Germinal center (tissue), 1 donor: ENCODE results near the gene CSTA.

Experiments used
- DNase-seq: peaks from one replicate; pipeline ENCODE4 v3.0.0; 2012; ENCODE audit warnings: mixed read lengths, low spot score

The CSTA gene

GRCh38 chr3:122324871-122325323 is at the start of gene CSTA:
CSTA (plus strand) TSS chr3:122325248; CDS start chr3:122325293, 45 bp downstream.
- DNase-seq, result no peak

- DNase-seq, result no peak
Measured at GRCh38 chr3:122281891-122282290, 43.2 kb upstream of the CSTA start.

- no peak for DNase-seq
Measured at GRCh38 chr3:122283796-122284445, 41.1 kb upstream of the CSTA start.

GRCh38 chr3:122284486-122284885 is 40.6 kb upstream of the CSTA start:
- no peak for DNase-seq

GRCh38 chr3:122294359-122294758 is 30.7 kb upstream of the CSTA start:
- no peak for DNase-seq

- no peak for DNase-seq
Measured at GRCh38 chr3:122295266-122296062, 29.6 kb upstream of the CSTA start.

- no peak for DNase-seq
Measured at GRCh38 chr3:122298239-122298638, 26.8 kb upstream of the CSTA start.

- DNase-seq, result no peak
Measured at GRCh38 chr3:122299215-122299614, 25.8 kb upstream of the CSTA start.

GRCh38 chr3:122299872-122300460 is 25.1 kb upstream of the CSTA start:
- DNase-seq, result peak; percentile 45

GRCh38 chr3:122301063-122301462 is 24.0 kb upstream of the CSTA start:
- DNase-seq, result no peak

- DNase-seq, result no peak
Measured at GRCh38 chr3:122305818-122306621, 19.0 kb upstream of the CSTA start.

- DNase-seq, result no peak
Measured at GRCh38 chr3:122306622-122306953, 18.5 kb upstream of the CSTA start.

- no peak for DNase-seq
Measured at GRCh38 chr3:122307094-122307687, 17.9 kb upstream of the CSTA start.

- no peak for DNase-seq
Measured at GRCh38 chr3:122307976-122308375, 17.1 kb upstream of the CSTA start.

- no peak for DNase-seq
Measured at GRCh38 chr3:122310361-122310760, 14.7 kb upstream of the CSTA start.

GRCh38 chr3:122312826-122313225 is 12.2 kb upstream of the CSTA start:
- DNase-seq, result no peak

- DNase-seq, result no peak
Measured at GRCh38 chr3:122313281-122313680, 11.8 kb upstream of the CSTA start.

GRCh38 chr3:122314228-122314876 is 10.7 kb upstream of the CSTA start:
- no peak for DNase-seq

- DNase-seq, result no peak
Measured at GRCh38 chr3:122315619-122316018, 9.4 kb upstream of the CSTA start.

- no peak for DNase-seq
Measured at GRCh38 chr3:122316368-122316767, 8.7 kb upstream of the CSTA start.

- DNase-seq, result no peak
Measured at GRCh38 chr3:122318620-122319019, 6.4 kb upstream of the CSTA start.
